A204.1 (cell line): Measurements from ENCODE around the gene CCL3.
"Not testable (repeated sequence)": the region's sequence is repeated elsewhere in the genome, so short reads cannot be mapped to it uniquely, and the experiment has no call there.

Experiments
- FAIRE-seq: peaks from 2 replicates; lab custom pipeline; 2012; peaks lifted over from hg19 to GRCh38; lab: Jason Lieb, UNC

Gene CCL3

DNA sequence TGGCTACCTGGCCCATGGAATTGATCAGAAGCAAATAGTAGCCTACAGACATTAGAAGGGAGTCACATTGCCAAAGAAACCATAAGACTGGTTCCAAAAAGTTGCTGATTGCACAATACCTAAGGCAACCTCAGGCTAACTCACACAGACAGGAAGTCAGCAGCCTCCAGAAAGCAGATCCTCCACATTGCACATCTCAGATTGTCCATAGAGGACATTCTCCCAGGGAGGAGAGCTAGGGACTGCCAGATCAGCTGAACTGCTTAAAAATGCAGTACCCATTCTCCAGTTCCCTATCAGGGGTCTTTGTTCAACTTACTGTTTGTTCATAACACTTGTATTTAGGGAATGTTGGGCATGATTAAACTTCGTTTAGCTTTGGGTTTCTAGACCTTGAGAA, 4.2 kb downstream of the CCL3 start:
- FAIRE-seq = no peak

DNA sequence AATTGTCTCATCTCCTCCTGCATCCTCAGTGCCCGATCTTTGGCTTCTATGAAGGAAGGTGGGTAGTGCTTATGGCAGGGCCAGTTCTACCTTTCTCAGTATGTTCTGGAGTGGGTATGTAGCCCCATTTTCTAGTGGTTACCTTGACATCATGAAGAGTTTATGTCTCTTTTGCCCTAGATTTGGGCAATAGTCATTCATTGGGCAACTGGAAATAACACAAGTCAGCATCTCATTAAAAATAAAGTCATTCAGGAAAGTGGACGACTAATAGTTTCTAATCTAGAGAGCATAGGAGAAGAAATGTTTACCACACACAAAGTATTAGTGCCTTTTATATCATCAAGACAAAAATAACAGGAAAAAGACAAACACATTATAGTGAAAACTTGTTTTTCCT, 6.3 kb downstream of the CCL3 start:
- not testable (repeated sequence) for FAIRE-seq

DNA sequence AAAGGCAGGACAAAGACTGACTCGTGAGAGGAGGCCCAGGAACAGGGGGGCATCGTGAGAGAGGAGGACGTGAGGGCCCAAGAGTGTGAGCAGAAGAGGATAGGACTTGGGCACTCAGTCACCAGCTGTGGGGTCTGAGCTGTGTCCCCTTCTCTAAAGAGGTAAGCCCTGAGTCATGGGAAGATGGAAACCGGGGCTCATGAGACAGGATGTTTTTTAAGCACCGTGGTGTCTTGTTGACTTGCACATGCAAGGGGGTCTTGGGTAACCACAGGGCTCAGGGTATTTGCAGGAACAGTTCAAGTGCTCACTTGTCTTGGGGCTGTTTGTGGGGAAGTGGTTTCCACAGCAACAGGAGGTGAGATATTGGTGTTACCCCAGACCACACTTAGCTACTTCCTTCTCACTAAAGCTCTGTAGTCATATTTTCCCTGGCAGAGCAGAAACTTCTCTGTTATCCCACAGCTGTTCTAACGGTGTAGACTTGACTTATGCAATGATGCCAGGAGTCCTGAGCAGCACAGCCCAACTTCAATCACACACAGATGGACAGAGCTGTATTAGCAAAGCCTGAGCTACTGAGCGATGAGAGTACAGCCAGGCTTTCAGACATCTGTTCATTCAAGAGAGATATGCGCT, 7.3 kb downstream of the CCL3 start:
- FAIRE-seq = not testable (repeated sequence)

DNA sequence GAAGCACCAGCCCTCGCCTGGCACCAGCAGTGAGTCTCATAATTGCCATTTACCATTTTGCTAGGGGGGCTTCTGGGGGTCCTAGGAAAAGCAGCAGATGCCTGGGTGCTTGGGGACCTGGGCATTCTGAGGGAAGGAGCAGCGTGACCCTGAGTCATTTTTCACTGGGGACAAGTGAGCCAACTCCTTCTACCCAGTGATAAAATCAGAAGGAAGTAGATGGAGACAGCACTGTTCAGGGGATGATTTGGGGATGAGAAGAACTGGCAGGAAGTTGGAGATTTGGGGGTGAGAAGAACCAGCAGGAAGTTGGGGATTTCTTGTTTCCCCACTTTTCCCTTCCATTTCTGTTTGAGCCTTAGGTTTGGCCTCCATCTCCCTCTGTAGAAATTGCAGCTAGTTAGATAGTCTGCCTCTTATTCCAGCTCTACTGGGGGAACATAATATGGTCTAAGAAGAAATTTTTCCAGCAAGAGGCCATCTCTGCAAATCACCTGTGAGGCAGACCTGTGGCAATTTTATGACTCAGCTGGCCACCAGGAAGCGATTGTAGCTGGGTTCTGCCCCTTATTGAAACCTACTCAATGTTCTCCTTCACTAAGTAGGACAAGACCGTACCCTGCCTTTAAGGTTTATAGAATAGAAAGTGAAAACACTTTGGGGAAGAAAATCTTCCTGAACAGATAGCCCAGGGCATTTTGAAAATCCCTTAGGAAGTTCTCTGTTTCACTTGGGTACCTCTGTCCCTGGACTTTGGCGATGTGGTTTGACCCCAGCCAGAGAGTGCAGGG, 8.1 kb downstream of the CCL3 start:
- FAIRE-seq = not testable (repeated sequence)

DNA sequence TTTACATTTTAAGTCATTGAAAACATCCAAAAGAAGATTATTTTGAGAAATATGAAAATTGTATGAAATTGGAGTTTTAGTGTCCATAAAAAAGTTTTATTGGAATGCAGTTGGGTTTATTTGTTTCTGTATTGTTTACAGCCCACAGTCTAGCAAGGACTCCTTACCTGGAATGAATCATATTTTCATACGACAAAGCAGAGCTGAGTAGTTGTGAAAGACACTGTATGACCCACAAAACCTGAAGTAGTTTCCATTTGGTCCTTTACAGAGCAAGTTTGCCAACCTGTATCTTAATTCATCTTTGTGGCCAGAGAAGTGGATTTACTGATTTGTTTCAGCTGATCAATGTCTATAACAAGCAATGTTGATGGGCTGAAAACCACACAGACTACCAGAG, 15.6 kb downstream of the CCL3 start:
- no peak for FAIRE-seq

DNA sequence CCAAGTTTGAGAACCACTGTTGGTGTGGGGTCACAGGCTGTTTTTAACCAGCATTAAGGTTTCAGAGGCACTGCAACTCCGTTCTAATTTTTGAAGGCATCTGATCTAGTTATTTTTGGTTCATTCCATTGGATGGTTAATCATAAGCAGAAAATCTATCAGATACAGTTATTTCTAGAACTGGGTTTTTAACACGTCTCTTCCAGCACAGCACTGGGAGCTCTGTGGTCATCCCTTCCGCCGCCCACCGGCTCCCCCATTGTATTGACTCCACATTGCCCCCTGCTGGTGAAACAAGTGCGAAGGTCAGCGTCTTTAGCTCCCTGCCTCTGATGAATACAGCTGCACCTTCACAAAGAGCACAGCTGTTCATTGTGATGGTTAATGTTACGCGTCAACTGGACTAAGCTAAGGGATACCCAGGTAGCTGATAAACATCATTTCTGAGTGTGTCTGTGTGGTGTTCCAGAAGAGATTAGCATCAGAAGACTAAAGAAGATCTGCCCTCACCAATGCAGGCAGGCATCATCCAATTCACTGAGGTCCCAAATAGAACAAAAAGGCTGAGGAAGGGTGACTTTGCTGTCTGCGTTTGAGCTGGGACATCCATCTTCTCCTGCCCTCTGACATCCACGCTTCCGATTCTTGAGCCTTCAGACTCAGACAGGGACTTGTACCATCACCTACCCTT, 17.4 kb downstream of the CCL3 start:
- FAIRE-seq = no peak

DNA sequence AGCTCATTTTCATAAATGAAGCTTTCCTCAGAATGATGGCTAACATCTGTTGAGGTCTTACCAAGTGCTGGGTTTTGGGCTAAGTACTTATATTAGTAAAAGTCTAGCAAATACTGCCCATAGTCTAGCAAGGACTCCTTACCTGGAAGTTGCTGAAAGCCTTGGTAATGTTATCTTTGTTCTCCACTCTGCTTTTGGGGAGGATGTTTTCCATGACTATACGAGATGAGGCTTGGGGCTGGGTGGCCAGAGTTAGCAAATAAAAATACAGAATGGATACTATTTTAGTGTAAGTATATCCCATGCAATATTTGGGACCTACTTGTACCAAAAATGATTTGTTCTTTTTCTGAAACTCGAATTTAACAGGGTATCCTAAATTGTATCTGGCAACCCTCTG, 18.2 kb downstream of the CCL3 start:
- no peak for FAIRE-seq

DNA sequence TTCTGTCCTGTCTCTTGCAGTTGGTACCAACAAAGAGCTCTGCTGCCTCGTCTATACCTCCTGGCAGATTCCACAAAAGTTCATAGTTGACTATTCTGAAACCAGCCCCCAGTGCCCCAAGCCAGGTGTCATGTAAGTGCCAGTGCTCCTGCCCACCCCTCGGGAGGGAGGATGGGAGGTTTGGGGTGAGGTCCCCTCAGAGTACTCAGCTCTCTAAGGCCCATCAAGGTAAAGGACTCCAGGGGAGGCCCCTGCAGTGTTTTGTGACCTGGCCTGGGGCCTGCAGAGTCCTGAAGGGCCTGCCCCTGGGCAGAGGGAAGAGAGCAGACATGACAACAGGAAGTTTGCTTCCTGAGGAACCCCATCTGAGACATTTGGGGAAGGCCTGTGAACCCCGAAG, 19.5 kb downstream of the CCL3 start:
- FAIRE-seq = no peak

DNA sequence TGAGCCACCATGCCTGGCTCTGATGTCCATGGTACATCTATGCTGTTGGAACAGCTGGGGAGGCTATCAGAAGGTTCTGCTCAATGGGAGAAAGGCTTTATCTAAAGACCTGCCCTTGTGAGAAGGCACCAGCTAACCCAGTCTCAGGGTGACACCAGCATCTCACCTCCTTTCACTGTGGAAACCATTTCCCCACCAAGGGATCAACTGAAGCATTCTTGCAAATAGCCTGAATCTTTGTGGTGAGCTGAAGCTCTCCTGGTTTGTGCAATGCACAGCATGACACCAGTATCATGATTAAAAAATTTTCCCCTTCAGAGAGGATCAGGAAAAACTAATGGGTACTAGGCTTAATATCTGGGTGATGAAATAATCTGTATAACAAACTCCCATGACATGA, 20.8 kb downstream of the CCL3 start:
- FAIRE-seq = no peak

DNA sequence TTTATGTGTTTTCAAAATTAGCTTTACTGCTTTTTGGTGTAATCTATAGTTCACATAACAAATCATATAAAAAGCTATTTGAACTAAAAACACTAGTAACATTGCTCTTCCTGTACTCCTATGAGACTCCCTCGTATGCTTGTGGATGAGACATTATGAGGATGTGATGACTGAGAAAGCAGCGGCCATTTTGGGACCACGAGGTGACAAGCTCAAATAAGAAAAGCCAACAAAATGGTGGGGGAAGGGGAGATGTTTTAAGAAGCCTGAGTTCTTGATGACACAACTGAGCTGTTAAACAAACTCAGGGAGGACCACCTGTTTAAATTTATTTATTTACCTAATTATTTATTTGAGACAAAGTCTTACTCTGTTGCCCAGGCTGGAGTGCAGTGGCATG, 21.4 kb downstream of the CCL3 start:
- FAIRE-seq = no peak

DNA sequence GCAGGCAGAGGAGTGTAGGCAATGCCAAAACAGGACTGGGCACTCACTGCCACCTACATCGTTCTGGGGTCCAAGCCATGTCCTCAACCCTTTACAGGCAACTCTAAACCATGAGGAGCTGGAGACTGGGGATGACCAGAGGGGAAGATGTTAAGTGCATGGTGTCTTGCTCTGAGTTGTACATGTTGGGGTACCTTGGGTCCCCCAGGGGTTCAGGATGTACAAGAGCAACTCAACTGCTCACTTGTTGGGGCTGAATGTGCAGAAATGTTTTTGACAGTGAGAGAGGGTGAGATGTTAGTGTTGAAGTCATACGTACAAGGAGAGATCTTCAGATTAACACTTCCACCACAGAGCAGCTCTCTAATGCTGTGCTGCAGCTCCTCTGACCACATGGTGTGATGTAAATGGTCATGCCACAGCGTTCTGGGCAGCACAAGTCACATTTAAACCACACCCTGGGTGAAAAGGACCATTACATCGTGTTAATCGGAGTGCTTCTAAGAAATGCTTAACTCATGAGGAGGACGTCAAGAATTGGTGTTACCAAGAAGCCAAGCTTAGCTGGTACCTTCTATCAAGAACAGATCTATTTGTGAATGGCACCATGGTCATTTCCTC, 23.5 kb downstream of the CCL3 start:
- FAIRE-seq = no peak

DNA sequence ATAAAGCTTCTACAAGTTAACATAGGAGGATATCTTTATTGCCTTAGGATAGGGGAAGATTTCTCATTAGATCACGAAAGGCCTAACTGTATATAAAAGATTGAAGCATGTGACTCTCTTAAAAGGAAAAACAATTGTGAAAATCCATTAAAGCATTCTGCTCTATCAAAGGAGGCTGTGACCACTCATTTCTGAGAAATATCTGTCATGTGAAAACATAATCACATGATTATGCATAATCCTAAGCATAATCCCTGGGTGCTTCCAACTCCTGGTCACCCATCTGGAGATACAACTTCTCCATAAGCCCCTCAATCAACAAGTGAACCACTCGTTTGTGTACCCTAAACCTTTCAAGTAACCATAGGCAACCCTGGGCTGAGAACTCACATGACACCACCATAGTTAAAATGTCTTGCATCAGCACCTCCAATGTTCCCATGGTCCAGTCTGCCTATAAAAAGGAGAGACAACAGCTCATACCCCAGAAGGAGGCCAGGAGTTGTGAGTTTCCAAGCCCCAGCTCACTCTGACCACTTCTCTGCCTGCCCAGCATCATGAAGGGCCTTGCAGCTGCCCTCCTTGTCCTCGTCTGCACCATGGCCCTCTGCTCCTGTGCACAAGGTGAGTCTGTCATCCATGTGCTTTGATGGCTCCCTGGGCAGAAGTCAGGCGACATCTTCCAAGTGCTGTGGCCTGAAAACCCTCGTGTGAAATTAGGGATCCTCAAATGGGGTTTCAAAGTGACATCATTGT, 26.0 kb downstream of the CCL3 start, which contains the start of gene CCL18:
CCL18 (plus strand) TSS at position 487 of the 756 bp plus-strand sequence; CDS start at position 558, 71 bp downstream.
- no peak for FAIRE-seq

DNA sequence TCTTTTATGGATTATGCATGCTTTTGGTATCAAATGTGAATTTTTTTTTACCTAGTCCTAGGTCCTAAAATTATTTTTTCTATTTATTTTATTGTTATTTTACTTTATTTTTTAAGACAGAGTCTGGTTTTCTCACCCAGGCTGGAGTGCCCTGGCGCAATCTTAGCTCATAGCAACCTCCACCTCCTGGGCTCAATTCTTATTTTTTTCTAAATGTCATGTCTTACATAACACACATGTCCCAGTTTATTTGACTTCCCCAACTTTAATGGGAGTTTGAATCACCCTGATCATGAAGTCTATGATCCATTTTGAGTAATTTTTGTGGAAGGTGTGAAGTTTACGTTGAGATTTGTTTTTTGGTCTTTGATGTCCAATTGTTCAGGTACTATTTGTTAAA, 29.1 kb downstream of the CCL3 start:
- FAIRE-seq = no peak

DNA sequence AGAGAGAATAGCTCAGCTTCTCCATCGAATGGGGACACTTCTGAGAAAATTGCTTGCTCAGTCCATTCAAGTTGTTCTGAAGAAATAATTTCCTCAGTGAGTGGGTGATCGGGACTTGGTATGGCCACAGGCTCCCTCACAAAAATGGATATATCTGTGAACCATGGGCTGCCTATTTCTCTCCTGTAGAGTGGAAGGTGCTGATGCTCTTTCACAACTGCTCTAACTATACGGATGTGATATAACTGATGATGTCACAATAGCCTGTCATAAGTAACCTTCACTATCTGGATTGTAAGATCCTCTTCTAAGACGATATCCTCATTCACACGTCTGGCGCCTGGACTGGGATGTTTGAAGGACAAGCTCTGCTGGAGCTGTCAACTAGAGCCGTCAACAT, 30.5 kb downstream of the CCL3 start:
- no peak for FAIRE-seq

DNA sequence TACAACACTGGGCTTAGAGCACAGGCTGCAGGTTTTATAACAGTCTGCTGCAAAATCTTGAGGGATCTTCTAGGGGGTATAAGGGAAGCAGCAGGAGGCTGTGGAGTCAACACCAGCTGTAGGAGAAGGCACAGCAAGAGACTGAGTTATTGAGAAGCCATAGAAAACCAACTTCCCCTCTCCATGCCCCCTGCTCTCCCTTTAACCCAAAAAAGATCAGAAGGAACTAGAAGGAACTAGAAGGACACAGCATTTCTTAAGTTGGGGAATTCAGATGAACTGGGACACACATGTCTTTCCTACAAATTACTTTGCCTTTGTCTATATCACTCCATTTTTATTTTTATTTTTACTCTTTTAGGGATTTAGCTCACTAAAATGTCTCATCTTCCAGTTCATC, 32.0 kb downstream of the CCL3 start:
- no peak for FAIRE-seq

DNA sequence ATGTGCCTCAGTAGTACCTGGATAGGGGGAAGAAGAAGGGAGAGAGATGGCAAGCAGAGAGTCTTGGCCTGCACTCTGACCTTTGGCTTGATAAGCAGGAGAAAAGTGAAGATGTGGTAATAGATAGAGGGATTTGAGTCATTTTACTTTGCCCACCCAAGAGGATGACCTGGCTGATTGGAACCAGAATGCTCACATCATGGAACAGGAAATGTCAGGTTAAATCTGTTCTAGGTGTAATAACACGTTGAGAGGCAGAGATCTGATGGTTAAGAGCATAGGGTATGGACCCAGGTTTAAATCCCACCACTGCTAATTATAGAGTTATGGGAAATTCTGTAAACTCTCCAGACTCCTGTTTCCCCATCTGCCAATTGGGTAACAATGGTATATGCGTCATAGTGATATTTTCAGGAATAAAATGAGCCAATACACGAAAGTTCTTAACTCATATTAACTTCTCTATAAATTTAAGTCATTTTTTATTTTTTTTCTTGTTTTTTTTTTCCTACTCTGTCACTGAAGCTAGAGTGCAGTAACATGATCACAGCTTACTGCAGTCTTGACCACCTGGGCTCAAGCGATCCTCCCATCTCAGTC, 33.9 kb downstream of the CCL3 start:
- FAIRE-seq = no peak

DNA sequence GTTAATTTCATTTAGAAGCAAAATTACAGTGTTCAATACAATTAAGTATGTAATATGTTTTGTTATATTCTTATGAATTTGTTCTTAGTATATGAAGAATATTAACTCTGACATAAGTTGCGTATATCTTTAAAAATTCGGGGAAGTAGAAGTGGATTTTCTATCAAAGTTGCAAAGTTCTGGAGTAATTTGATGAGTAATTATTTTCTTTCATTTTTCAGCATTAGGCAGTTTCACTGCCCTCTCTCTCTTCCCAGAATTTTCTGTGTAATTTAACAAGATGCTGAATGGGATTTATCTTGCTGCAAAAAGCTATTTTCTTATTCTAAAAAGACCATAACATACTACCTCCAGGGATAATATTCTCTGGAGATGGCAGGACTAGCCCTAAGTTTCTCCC, 34.8 kb downstream of the CCL3 start:
- no peak for FAIRE-seq

DNA sequence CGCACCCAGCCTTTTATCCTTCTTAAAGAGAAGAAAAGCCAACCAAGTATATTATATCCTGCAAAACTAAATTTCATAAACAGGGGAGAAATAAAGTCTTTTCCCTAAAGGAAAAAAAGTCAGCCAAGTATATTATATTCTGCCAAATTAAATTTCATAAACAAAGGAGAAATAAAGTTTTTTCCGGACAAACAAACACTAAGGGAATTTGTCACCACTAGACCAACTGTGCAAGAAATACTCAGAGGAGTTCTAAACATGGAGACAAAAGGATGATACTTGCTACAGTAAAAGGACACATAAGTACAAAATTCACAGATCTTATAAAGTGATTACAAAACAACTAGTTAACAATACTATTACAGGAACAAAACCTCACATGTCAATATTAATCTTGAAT, 40.3 kb downstream of the CCL3 start:
- FAIRE-seq = no peak

DNA sequence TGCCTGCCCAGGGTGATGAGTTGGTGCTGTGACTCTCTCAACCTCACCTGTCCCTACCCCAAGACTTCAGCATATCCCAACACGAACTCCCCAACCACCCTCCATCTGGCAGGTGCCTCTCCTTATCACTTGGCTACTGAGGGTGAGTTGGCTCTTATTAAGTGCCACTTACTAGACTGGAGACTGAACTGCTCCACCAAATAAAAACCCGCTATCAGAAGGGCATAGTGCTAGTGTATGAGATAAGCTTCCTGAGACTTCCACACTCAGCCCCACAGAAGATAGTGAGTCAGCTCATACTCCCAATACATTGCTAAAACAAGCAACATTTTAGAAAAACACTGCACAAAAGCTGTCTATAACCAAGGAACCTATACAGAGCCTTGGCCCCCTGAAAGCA, 41.9 kb downstream of the CCL3 start:
- FAIRE-seq = no peak
